GM18499 (cell line): ENCODE results near the gene SEPTIN5.

ENCODE experiments used
- ATAC-seq: cut with Tn5 transposase; IDR thresholded peaks from one replicate; pipeline ENCODE4 v1.9.1; 2021; ENCODE audit warnings: moderate number of reproducible peaks; ENCODE audit not compliant: insufficient read depth, unreplicated experiment

The SEPTIN5 gene

DNA sequence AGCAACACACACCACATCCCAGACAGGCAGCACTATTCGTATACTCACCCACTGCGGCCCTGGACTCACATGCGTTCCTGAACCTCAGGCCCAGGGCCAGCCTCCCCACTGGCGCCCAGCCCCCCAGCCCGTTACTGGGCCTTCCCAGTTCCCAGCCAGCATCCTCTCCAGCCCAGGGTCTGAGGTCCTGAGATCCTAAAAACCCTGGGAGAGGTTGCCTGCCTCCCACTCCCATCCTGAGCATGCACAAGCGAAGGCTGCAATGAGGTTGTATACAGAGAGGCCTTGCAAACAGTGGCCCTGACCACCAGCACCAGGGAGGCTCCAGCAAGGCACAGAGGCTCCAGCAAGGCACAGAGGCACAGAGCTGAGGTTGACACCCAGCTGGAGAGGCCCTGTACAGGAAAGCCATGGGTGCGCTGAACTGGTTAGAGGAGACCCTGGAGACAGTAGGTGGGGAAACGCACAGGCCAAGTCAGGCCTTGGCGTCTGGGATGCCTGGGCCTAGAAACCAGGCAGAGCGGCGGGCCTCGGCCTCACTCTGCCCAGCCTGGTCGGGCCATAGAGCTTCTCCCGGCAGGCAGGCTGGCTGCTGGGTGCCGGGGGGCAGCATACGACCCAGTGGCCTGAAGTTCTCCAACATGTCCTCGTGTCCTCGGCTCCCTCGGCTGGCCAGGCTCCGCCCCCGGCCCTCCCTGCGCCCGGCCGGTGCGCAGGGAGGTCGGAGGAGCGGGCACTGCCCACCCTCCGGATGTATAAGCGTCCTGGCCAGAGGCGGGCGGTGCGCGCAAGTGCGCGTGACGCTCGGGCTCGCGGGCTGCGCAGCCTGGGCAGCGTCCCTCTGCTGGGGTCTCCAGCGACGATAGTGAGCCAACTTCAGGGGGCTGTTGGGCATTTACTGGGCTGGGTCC is 43.9 kb downstream of the SEPTIN5 start:
- no peak for ATAC-seq

DNA sequence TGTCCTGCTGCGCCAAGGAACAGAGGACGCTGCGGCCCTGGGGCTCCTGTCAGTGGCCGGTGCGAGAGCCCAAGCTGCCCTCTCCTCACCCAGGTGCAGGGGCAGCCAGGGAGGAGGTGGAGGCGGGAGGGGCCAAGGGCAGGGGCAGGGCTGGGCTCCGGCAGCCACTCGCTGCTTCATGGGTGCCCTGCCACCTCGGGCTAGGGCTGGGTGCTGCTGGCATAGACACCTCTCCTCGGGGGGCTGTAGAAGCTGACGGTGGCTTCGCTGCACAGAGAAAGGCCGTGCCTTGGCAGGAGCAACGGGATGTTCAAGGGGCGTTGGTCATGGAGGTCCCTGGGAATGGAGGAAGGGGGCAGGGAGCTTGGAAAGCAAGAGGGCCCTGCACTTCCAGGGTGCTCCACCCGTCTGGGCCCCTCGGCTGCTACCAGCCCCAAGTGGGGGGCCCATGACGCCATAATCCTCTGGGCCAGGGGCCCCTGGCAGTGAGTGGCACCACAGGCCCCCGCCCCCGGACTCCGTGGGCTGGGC is 44.7 kb downstream of the SEPTIN5 start:
- no peak for ATAC-seq

DNA sequence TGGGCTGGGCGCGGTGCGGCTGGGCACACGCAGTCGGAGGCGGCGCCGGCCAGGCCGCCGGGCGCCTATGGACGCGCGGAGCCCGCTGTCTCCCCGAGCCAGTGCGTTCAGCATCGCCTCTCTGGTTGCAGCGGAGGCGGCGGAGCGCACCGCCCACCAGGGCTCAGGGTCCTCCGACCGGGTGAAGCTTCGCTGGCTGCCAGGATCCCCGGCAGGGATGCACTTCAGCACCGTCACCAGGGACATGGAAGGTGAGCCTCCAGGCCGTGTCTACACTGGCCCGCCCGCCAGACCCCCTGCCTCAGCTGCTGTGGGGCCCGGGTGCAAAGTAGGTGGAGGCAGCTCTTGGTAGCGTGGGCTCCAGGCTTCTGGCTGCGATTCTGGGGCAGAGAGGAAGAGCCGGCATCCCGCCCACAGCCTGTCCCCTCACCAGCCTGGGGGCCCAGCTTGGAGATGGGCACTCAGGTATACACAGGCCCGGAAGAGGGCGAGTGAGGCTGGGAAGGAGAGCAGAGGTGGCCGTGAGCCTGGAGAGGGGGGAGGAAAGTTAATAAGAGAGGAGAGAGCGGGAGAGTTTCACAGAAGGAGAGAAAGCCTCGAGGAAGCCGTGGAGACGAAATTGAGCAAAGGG is 45.2 kb downstream of the SEPTIN5 start:
- ATAC-seq: no peak

DNA sequence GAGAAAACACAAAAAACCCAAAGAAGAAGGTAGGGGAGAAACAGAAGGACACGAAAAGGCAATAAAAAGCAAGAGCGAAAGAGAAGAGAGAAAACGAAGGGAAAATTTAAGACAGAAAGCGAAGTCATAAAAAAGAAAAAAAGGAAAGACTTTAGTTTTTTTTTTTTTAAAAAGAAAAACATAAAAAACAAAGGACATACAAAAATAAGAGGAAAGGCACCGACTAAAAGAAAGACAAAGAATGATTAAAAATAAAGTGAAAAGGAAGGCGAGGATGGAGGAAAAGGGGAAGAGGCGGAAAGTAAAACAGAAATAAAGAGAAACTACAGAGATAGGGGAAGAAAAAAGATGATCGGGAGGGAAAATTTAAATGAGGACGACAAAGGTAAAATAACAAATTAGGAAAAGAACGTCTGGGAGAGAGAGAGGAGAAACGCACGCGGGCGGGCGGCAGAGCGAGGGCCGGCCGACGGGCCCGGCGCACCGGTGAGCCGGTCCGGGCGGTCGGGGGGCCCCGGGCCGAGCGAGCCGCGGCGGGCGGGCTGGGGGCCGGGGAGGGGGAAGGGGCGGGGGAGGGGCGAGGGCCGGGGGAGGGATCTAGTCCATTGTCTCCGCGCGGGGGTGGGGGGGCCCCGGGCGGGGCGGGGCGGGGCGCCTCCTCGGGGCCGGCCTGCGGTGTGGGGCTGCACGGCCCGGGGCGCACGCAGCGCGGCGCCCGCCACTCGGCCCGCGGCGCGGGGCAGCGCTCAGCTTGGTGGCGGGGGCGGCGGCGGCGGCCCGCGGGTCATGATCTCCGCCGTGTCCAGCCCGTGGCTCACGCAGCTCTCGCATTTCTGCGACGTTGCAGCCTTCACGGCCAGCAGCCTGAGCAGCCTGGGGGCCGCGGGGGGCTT is 46.0 kb downstream of the SEPTIN5 start, which contains the start of gene TBX1:
Gene TBX1, plus strand, starts transcription at position 721 of the 893 bp plus-strand sequence. Its CDS starts 66 bp downstream, at position 787.
- ATAC-seq: no peak

DNA sequence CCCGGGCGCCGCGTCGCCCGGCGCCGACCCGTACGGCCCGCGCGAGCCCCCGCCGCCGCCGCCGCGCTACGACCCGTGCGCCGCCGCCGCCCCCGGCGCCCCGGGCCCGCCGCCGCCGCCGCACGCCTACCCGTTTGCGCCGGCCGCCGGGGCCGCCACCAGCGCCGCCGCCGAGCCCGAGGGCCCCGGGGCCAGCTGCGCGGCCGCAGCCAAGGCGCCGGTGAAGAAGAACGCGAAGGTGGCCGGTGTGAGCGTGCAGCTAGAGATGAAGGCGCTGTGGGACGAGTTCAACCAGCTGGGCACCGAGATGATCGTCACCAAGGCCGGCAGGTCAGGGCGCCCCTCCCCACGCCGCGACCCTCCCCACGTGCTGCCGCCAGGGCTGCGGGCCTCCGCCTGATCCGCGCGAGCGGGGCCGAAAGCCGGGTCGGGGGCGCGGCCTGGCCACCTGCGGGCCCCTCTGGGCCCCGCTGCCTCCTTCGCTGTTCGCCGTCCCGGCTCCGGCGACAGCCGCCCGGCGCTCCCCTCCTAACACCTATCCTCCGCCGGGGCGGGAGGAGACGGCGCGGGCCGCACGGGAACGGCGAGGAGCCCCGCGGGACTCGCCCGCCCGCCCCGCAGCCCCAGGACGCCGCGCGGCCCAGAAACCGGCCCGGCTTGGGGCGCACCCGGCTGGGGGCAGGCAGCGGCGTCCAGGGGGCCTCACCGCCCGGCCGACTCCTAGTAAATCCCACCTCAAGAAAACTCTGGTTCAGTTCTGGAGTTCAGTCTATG is 46.8 kb downstream of the SEPTIN5 start:
- no peak for ATAC-seq

DNA sequence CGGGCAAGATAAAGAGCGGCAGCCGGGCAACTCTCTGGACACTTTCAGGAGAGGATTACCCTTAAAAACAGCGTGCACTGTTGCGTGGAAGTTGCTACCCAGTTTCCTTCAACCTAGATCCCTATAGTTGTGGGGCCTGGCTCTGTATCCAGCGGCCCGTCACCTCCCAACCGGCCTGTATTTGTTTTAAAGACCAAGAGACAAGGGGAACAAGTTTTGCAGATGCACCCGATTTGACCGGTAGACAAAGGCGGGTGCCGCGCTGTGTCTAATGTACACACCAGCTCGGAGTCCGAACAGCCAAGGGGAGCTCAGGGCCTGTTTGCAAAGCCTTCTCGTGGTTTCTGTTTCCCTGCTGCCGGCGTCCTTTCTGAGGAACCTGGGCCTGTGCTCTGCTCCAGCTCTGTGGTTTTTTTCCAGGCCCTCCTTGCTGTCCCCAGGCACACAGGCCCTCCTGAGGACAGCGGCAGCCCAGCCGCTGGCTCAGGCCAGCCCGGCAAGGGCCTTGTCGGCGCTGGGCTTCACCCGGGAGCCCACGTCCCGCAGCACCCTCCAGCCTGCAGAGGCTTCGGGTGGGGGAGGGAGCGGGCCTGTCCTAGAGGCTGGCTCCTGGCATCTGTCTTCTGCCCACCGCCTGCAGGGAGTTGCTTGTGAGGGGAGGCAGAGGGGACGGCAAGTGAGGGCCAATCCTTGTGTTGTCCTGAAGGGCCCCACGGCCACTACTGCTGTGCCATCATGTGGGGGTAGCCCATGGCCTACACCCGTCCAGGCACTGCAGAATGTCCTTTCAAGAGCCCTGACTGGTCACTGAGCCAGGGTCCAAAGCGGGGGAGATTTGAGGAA is 47.6 kb downstream of the SEPTIN5 start:
- ATAC-seq: no peak

DNA sequence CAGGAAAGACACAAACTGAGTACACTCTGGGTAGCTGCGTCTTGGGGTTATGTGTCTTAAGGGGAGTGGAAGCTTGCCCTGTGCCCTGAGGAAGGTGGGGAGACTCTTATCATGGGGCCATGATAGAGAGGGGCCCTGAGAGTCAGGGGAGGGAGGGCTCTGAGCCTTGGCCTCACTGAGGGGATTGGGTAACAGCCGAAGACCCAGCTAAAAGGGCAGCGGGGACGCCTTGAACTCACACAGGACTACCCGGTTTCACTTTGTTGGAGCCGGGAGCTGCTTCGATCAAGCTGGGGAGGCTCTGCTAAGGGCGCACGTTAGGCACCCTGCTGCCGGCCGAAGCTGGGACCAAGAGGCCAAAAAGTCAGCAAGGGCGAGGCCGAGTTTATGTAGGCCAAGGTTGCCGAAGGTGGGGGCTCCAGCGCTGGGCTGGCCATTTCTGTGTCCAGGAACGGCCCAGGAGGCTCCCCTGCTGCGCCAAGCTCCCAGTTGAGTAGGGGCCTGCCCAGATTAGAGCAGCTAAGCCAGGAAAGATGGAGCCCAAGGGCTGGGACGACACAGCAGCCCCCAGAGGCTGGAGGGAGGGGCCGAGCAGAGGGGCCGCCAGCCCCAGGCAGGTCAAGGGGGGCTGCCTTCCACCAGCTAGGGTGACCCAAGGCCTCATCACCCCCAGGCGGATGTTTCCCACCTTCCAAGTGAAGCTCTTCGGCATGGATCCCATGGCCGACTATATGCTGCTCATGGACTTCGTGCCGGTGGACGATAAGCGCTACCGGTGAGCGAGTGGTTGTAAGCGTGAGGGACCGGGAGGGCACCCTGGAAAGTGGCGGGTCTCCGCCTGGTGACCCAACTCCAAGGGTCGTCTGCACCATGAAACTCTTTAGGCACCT is 48.5 kb downstream of the SEPTIN5 start:
- no peak for ATAC-seq

DNA sequence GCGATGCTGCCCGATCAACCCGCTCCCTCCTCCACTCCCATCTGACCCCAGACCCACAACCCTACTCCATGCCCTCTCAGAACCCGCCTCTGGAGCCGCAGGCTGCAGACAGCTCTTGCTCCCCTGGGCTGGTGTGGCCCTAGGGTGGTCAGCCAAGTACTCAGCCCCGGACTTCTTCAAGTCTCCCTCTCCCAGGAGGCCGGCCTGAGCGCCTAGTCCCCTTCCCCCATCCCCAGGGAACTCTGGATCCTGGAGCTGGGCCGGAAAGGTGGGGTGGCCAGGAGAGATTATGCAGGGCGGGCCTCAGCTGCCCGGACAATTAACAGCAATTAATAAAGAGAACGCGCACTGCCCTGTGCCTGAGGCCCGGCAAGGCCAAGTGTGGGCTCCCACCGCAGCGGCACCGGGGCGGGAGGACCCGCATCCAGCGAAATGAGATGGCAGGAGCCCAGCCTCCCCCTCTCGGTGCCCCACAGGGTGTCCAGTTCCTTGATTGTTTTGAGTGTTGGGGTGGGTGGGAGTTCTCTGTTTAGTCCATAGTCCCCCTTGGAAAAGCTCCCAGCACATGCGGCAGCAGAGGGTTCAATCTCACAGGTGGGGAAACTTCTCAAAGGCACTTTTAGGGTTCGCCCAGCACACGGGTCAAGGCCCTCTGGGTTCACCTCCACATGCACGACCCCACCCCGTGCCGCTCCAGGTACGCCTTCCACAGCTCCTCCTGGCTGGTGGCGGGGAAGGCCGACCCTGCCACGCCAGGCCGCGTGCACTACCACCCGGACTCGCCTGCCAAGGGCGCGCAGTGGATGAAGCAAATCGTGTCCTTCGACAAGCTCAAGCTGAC is 49.4 kb downstream of the SEPTIN5 start:
- no peak for ATAC-seq

DNA sequence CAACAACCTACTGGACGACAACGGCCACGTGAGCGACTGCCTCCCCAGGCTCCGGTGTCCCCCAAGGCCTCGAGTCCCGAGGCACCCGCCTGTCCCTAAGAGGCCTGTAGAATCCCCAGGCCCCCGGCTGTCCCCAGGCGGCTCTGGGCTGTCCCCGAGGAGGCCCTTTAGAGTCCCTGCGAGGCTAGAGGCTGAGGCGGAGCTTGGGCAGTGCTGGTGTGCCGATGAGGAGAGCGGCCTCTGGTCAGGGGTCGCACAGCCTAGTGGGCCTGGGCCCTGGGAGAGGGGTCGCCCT is 49.9 kb downstream of the SEPTIN5 start:
- no peak for ATAC-seq

DNA sequence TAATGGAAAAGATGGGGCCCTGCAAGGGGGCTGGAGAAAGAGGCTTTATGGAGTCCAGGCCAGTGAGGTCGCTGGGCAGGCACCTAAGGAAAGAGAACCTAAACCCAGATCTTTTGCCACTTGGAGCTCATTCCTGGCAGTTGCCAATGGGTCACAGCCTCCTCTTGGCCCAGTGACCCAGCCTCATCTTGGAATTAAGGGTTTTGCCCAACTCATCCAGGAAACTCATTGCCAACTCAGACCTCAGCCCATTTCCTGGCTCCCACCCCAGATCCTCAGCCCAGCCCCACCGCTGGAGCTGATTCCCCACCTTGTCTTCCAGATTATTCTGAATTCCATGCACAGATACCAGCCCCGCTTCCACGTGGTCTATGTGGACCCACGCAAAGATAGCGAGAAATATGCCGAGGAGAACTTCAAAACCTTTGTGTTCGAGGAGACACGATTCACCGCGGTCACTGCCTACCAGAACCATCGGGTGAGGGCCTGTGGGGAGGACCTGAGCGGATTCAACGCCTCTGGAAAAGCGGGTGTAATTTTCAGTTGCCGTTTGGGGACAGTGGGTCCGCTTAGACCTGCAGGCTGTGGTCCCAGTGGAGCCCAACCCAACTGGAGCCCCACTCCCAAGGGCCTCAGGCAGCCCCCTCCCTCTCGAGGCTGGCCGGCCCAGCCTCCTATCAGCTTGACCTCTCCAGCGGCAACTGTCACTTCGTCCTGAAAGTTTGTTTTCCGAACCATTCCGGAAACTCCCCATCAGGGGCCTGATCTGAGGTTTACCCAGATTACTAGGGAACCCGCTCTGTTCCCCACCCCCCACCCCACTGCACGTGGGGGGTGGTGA is 50.6 kb downstream of the SEPTIN5 start:
- no peak for ATAC-seq

DNA sequence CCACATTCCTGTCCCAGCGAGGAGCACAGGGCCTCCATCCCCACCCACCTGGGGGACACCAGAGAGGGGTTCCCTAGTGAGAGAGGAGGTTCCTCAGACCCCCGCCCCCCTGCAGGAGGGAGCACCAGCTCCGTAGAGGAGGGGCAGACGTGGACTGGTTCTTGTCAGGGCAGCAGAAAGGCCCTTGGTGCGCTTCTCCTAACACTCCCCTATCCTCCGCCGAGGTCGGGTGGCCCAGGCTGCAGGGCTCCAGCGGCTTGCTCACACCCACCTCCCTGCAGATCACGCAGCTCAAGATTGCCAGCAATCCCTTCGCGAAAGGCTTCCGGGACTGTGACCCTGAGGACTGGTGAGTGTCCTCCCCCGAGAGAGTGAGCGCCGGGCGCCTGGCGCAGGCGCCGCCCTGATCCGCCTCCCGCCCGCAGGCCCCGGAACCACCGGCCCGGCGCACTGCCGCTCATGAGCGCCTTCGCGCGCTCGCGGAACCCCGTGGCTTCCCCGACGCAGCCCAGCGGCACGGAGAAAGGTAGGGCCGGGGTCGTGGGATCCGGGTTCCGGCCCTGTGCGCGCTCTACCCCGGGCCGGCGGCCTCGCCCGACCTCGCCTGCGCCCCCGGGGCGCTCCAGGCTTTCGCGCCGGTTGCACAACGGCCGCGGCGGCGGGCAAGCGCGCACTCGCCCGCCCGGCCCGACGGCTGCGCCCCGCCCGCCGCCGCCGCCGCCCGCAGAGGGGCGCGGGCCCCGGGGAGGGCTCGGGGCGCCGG is 51.4 kb downstream of the SEPTIN5 start:
- ATAC-seq: no peak

DNA sequence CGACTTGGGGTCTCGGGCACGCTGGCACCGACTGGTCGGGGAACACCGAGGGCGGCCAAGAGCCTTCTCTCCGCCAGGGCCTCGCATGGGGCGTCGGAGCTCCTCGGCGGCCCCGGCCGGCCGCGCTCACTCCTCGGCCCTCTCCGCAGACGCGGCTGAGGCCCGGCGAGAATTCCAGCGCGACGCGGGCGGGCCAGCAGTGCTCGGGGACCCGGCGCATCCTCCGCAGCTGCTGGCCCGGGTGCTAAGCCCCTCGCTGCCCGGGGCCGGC is 51.9 kb downstream of the SEPTIN5 start:
- ATAC-seq: no peak

DNA sequence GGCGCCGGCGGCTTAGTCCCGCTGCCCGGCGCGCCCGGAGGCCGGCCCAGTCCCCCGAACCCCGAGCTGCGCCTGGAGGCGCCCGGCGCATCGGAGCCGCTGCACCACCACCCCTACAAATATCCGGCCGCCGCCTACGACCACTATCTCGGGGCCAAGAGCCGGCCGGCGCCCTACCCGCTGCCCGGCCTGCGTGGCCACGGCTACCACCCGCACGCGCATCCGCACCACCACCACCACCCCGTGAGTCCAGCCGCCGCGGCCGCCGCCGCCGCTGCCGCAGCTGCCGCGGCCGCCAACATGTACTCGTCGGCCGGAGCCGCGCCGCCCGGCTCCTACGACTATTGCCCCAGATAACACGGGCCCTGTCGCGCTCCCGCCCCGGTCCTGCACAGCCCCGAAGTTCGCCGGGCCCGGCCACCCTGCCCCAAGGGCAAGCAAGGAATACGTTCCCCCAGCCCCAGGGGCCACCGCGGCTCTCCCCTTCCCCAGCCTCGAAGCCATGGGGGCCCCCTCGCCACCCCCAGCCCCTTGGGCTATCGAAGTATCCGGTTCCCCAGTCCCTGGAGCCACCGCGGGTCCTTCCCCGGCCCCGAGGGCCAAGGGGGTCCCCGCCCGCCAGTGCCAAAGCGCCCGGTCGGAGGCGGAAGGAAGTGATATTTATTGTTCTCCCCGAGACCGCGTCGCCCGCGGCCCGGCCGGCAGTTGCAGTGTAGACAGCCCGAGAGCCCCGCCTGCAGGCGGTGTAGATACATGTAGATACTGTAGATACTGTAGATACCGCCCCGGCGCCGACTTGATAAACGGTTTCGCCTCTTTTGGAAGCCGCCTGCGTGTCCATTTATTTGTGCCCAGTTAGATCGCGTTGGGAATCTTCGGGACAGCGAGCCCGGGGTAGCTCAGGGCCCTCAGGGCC is 52.5 kb downstream of the SEPTIN5 start:
- ATAC-seq: no peak

DNA sequence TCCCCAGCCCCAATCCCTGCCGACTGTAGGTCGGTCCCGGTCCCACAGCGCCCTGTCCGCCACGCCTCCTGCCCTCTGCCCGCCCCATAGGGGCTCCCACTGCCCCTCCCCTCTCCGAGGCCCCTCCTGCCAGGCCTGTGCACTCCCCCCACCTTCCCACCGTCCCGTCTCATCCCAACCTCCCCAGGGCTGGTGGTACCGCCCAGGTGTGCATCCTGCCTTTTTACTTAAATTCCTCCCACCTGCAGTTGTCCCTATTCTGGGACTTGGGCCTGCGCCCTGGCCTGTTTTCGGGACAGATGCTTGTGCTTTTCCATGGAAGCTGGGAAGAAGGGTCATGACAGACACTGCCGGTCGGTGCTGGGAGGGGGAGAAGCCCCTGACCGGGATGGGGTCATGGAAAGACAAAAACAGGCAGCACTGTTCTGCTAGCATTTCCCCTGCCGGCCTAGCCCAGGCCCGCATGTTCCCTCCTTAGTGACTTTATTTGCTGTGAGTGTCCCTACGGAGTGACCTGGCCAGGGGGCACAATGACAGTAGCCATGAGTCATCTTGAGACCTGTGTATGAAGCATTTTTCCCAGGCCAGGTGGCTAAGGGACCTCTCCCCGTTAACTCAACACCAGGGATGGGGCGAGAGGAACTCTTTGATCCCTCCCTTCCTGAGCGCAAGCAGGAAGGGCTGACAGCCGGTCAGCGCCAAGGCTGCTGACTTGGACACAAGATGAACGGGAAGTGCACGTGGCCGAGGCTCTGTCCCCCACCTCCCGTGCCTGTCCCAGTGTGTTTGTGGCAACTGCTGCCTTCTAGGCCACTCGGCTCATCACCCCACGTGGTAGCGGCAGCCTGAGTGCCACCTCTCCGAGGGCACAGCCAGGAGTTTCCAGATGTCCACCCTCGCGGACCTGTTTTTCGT is 53.4 kb downstream of the SEPTIN5 start:
- no peak for ATAC-seq
